Neural cell (in vitro differentiated cells): ENCODE data around the gene RAG2. TPM values are rescaled to one million over a fixed set of nuclear protein-coding genes. Genes with fewer than 3 reads are reported as not detected.
"Not testable (repeated sequence)": the region's sequence is repeated elsewhere in the genome, so short reads cannot be mapped to it uniquely, and the experiment has no call there.

Source experiments
- H2AFZ ChIP-seq: fragments of 200-600, 300-800 bp; sonication (generic), shearing (Covaris generic); 2 replicates; pipeline ENCODE4 v1.6.0; 2014; ENCODE audit warnings: low read depth, mild to moderate bottlenecking, antibody characterized with exemption, low read length, moderate library complexity
- H3F3A ChIP-seq: fragments of 200-600 bp; shearing (Covaris generic); 2 replicates; pipeline ENCODE4 v1.6.1; 2016; ENCODE audit warnings: mild to moderate bottlenecking, moderate library complexity, mixed read lengths, antibody characterized with exemption, low read length; ENCODE audit not compliant: insufficient read depth, poor library complexity, severe bottlenecking
- H3K27ac ChIP-seq: fragments of 200-600, 300-800 bp; sonication (generic), shearing (Covaris generic); 2 replicates; pipeline ENCODE4 v1.5.1; 2014; ENCODE audit warnings: mild to moderate bottlenecking, low read length, moderate library complexity
- H3K27me3 ChIP-seq: fragments of 300-800, 200-600 bp; sonication (generic), shearing (Covaris generic); 2 replicates; pipeline ENCODE4 v1.6.0; 2014; ENCODE audit warnings: mild to moderate bottlenecking, low read depth, low read length, moderate library complexity; ENCODE audit not compliant: insufficient read depth
- H3K36me3 ChIP-seq: fragments of 300-800, 200-600 bp; sonication (generic), shearing (Covaris generic); 2 replicates; pipeline ENCODE4 v1.5.1; 2014; ENCODE audit warnings: mild to moderate bottlenecking, antibody characterized with exemption, low read length, moderate library complexity; ENCODE audit not compliant: insufficient read depth
- H3K4me2 ChIP-seq: fragments of 300-800, 200-600 bp; sonication (generic), shearing (Covaris generic); 2 replicates; pipeline ENCODE4 v1.6.0; 2014; ENCODE audit warnings: mild to moderate bottlenecking, low read length
- H3K4me3 ChIP-seq: fragments of 300-800, 200-600 bp; sonication (generic), shearing (Covaris generic); 2 replicates; pipeline ENCODE4 v1.5.1; 2014; ENCODE audit warnings: mild to moderate bottlenecking, low read length, moderate library complexity
- H3K79me2 ChIP-seq: fragments of 200-600 bp; shearing (Covaris generic); replicated peaks from 2 replicates; pipeline ENCODE4 v1.6.0; 2014; ENCODE audit warnings: mild to moderate bottlenecking, low read length, moderate library complexity; ENCODE audit not compliant: insufficient read depth
- H3K9ac ChIP-seq: fragments of 300-800, 200-600 bp; sonication (generic), shearing (Covaris generic); 2 replicates; pipeline ENCODE4 v1.6.1; 2016; ENCODE audit warnings: mild to moderate bottlenecking, low read length, mixed read lengths
- H3K9me2 ChIP-seq: fragments of 200-600 bp; shearing (Covaris generic); 2 replicates; pipeline ENCODE4 v1.6.1; 2016; ENCODE audit warnings: mild to moderate bottlenecking, low read length, mixed read lengths; ENCODE audit not compliant: insufficient read depth
- H3K9me3 ChIP-seq: fragments of 200-600, 300-800 bp; sonication (generic), shearing (Covaris generic); 2 replicates; pipeline ENCODE4 v1.6.1; 2016; ENCODE audit warnings: mild to moderate bottlenecking, mixed run types, low read length, moderate library complexity, mixed read lengths
- H4K20me1 ChIP-seq: fragments of 200-600 bp; shearing (Covaris generic); 2 replicates; pipeline ENCODE4 v1.6.1; 2016; ENCODE audit warnings: mild to moderate bottlenecking, mixed run types; ENCODE audit not compliant: insufficient read depth
- EP300 ChIP-seq: fragments of 450-650 bp; conservative IDR thresholded peaks from 2 replicates; pipeline ENCODE4 v1.6.1; 2014; ENCODE audit warnings: antibody characterized with exemption, mild to moderate bottlenecking, moderate library complexity; ENCODE audit not compliant: poor library complexity, severe bottlenecking
- EZH2 ChIP-seq: fragments of 200-600, 300-800 bp; shearing (Covaris generic), sonication (generic); IDR thresholded peaks from 2 replicates; pipeline ENCODE4 v1.6.1; 2014; ENCODE audit warnings: antibody characterized with exemption, low read length, borderline replicate concordance, mild to moderate bottlenecking; ENCODE audit not compliant: insufficient read depth, poor library complexity, severe bottlenecking
- MXI1 ChIP-seq: fragments of 450-650 bp; conservative IDR thresholded peaks from 2 replicates; pipeline ENCODE4 v1.6.1; 2014; ENCODE audit warnings: antibody characterized with exemption, mild to moderate bottlenecking; ENCODE audit not compliant: poor library complexity, severe bottlenecking
- POLR2AphosphoS5 ChIP-seq: IDR thresholded peaks from 2 replicates; pipeline ENCODE4 v1.6.1; 2012
- RAD21 ChIP-seq: fragments of 450-650 bp; conservative IDR thresholded peaks from 2 replicates; pipeline ENCODE4 v1.6.1; 2014; ENCODE audit warnings: antibody characterized with exemption, mild to moderate bottlenecking, moderate library complexity
- SMC3 ChIP-seq: fragments of 450-650 bp; conservative IDR thresholded peaks from 2 replicates; pipeline ENCODE4 v1.6.1; 2014; ENCODE audit warnings: antibody characterized with exemption, mild to moderate bottlenecking, moderate library complexity; ENCODE audit not compliant: poor library complexity
- TAF1 ChIP-seq: IDR thresholded peaks from 2 replicates; pipeline ENCODE4 v1.6.1; 2012; ENCODE audit warnings: low read depth
- polyA plus RNA-seq: library from polyadenylated mRNA; depleted of rRNA; stranded (reverse); fragments of >200 nt; gene quantifications from 2 replicates; pipeline ENCODE4 v1.2.3, GENCODE V29; 2014
- TF ChIP-seq, protein P1 (sequence below): fragments of 450-650 bp; IDR thresholded peaks from 2 replicates; pipeline ENCODE4 v1.5.1; 2014; ENCODE audit warnings: antibody characterized with exemption, mild to moderate bottlenecking, moderate library complexity; ENCODE audit not compliant: poor library complexity, severe bottlenecking
- TF ChIP-seq, protein P2 (sequence below): IDR thresholded peaks from 2 replicates; pipeline ENCODE4 v1.6.1; 2012; ENCODE audit warnings: borderline replicate concordance

RAG2 gene
- polyA plus RNA-seq, 1 donor from 2014 or later, result not detected

DNA sequence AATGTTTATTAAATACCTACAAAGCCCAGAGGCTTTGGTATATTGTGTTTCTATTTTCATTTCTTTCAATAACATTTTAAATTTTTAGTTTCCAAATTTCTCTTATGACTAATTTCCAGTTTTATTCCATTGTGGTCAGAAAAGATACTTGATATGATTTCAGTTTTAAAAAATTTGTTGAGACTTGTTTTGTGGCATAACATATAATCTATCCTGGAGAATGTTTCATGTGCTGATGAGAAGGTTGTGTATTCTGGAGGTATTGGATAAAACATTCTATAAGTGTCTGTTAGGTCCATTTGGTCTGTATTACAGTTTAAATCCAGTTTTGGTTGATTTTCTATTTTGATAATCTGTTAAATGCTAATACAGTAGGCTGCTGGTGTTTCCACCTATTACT, 40.0 kb downstream of the RAG2 start:
- no peak overlapping the region for H3K9ac ChIP-seq
- H4K20me1 ChIP-seq, result no peaks in the 10 kb centered on the region
- no peaks in the 10 kb centered on the region for H3F3A ChIP-seq
- H3K27ac ChIP-seq, result no peak overlapping the region
- no peaks in the 10 kb centered on the region for H3K9me2 ChIP-seq
- no peaks in the 10 kb centered on the region for H3K27me3 ChIP-seq
- H3K4me2 ChIP-seq, result no peak overlapping the region
- H3K4me3 ChIP-seq, result no peak overlapping the region
- no peak for TF ChIP-seq EP300
- TF ChIP-seq MXI1, result no peak
- no peak for TF ChIP-seq TAF1
- no peak for TF ChIP-seq EZH2
- TF ChIP-seq, protein P1, sequence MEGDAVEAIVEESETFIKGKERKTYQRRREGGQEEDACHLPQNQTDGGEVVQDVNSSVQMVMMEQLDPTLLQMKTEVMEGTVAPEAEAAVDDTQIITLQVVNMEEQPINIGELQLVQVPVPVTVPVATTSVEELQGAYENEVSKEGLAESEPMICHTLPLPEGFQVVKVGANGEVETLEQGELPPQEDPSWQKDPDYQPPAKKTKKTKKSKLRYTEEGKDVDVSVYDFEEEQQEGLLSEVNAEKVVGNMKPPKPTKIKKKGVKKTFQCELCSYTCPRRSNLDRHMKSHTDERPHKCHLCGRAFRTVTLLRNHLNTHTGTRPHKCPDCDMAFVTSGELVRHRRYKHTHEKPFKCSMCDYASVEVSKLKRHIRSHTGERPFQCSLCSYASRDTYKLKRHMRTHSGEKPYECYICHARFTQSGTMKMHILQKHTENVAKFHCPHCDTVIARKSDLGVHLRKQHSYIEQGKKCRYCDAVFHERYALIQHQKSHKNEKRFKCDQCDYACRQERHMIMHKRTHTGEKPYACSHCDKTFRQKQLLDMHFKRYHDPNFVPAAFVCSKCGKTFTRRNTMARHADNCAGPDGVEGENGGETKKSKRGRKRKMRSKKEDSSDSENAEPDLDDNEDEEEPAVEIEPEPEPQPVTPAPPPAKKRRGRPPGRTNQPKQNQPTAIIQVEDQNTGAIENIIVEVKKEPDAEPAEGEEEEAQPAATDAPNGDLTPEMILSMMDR, result no peak
- no peak for TF ChIP-seq SMC3
- TF ChIP-seq, protein P2, sequence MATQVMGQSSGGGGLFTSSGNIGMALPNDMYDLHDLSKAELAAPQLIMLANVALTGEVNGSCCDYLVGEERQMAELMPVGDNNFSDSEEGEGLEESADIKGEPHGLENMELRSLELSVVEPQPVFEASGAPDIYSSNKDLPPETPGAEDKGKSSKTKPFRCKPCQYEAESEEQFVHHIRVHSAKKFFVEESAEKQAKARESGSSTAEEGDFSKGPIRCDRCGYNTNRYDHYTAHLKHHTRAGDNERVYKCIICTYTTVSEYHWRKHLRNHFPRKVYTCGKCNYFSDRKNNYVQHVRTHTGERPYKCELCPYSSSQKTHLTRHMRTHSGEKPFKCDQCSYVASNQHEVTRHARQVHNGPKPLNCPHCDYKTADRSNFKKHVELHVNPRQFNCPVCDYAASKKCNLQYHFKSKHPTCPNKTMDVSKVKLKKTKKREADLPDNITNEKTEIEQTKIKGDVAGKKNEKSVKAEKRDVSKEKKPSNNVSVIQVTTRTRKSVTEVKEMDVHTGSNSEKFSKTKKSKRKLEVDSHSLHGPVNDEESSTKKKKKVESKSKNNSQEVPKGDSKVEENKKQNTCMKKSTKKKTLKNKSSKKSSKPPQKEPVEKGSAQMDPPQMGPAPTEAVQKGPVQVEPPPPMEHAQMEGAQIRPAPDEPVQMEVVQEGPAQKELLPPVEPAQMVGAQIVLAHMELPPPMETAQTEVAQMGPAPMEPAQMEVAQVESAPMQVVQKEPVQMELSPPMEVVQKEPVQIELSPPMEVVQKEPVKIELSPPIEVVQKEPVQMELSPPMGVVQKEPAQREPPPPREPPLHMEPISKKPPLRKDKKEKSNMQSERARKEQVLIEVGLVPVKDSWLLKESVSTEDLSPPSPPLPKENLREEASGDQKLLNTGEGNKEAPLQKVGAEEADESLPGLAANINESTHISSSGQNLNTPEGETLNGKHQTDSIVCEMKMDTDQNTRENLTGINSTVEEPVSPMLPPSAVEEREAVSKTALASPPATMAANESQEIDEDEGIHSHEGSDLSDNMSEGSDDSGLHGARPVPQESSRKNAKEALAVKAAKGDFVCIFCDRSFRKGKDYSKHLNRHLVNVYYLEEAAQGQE, result no peak
- no peak for TF ChIP-seq POLR2AphosphoS5
- no peak for TF ChIP-seq RAD21
- no peaks in the 10 kb centered on the region for H3K36me3 ChIP-seq
- no peaks in the 10 kb centered on the region for H3K79me2 ChIP-seq
- no peak overlapping the region for H2AFZ ChIP-seq
- no peaks in the 10 kb centered on the region for H3K9me3 ChIP-seq

DNA sequence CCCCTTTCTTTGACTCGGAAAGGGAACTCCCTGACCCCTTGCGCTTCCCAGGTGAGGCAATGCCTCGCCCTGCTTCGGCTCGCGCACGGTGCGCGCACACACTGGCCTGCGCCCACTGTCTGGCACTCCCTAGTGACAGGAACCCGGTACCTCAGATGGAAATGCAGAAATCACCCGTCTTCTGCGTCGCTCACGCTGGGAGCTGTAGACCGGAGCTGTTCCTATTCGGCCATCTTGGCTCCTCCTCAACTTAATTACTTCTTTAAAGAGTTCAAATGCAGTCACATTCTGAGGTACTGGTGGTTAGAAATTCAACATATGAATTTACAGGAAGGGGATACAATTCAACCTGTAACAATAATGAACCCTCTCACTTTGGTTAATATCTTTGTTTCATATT, 40.6 kb downstream of the RAG2 start:
- not testable (repeated sequence) for H3K9me2 ChIP-seq, H3K9me3 ChIP-seq, H2AFZ ChIP-seq, H3K27me3 ChIP-seq, H3K36me3 ChIP-seq, H4K20me1 ChIP-seq, H3K9ac ChIP-seq, H3K4me2 ChIP-seq, H3F3A ChIP-seq, H3K79me2 ChIP-seq, H3K4me3 ChIP-seq, H3K27ac ChIP-seq

DNA sequence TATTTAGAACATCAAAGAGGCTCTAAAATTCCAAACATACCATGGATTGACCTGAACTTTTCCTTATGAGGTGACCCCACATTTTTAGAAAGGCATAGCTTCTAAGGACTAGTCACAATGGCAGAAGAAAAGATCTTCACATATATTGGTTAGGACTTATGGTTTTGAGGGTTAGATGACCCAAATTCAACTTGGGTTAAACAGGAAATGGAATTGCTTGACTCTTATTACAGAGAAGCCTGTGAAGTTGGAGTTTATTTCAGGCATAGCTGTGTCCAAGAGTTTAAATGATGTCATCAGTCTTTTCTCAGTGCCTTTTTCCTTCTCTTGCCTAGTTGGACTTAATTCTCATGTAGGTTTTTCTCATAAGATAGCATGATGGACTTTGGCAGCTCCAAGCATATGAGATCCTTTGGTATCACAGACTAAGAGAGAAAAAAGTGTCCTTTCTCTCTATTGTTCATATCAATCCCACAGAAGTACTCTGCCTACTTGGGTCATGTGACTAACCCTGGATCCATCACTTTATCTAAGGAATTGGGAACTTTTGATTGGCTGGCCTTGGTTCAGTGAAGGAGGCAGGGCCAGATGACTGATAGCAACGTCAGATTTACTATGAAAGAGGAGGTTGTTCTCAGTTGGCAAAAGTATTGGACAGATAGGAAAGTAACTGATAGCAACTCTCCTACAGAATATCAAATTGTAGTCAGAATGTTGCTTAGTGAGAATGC, 47.5 kb downstream of the RAG2 start:
- H3K4me3 ChIP-seq, result no peak overlapping the region
- no peak overlapping the region for H3K27ac ChIP-seq
- H3K79me2 ChIP-seq, result no peaks in the 10 kb centered on the region
- H3F3A ChIP-seq, result no peaks in the 10 kb centered on the region
- H3K9me3 ChIP-seq, result no peaks in the 10 kb centered on the region
- no peaks in the 10 kb centered on the region for H3K27me3 ChIP-seq
- H4K20me1 ChIP-seq, result no peaks in the 10 kb centered on the region
- no peaks in the 10 kb centered on the region for H3K9me2 ChIP-seq
- no peaks in the 10 kb centered on the region for H3K36me3 ChIP-seq
- no peak overlapping the region for H3K4me2 ChIP-seq
- no peak overlapping the region for H2AFZ ChIP-seq
- H3K9ac ChIP-seq, result no peak overlapping the region
- TF ChIP-seq, protein P2, result no peak
- TF ChIP-seq RAD21 (no peak), EZH2 (no peak), MXI1 (no peak), TAF1 (no peak), SMC3 (no peak), POLR2AphosphoS5 (no peak), EP300 (no peak)
- TF ChIP-seq, protein P1, result no peak
